NT2/D1 (cell line): ENCODE results near the gene GNE.

Experiments used
- SUZ12 ChIP-seq: IDR thresholded peaks from 2 replicates; pipeline ENCODE4 v1.6.1; 2011; ENCODE audit not compliant: insufficient read length, insufficient read depth; ENCODE audit errors: extremely low read depth
- YY1 ChIP-seq: IDR thresholded peaks from 2 replicates; pipeline ENCODE4 v1.6.1; 2011; ENCODE audit not compliant: insufficient read length, insufficient read depth
- ZNF274 ChIP-seq: IDR thresholded peaks from 2 replicates; pipeline ENCODE4 v1.6.1; 2011; ENCODE audit warnings: mild to moderate bottlenecking, low read depth, low read length

GRCh38 chr9:36282275-36282674 lies 24.0 kb upstream of the GNE start:
- TF ChIP-seq YY1, result no peak
- no peak for TF ChIP-seq ZNF274
- TF ChIP-seq SUZ12, result no peak
